ENCODE data around the gene XRCC2.
"Not testable (repeated sequence)": the region's sequence is repeated elsewhere in the genome, so short reads cannot be mapped to it uniquely, and the experiment has no call there.

Gene XRCC2

DNA sequence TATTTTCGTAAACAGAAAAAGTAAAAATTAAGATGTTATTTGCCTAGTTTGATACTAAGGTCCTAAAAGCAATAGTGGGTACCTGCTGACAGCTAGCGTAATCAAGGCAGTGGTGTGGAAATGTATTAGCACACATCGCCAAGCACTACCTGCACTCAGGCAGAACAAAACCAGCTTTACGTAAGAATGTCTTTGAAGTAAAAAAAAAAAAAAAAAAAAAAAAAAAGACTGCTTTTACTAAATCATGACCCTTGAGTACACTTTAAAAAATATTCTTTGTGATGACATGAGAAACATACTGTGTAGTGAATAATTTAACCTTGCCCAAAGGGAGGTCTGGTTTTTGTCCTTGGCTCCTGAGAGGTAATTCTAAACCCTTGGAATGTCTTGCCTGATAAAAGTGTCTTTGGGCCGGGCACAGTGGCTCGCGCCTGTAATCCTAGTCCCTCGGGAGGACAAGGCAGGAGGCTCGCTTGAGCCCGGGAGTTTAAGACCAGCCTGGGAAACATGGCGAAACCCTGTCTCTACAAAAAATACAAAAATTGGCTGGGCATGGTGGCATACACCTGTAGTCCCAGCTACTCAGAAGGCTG, 12.7 kb downstream of the XRCC2 start:
- no peak overlapping the region for H3K4me3 ChIP-seq (ENCODE audit: insufficient read length, low read depth)
- no peak overlapping the region for H3K9ac ChIP-seq (ENCODE audit: insufficient read length, low read depth)
- peaks cover 53% of the 10 kb centered on the region for H3K36me3 ChIP-seq (ENCODE audit: insufficient read depth, insufficient read length, low read length)
- TF ChIP-seq YY1 (IDR thresholded peaks at IDR 0.05; ENCODE audit: insufficient read depth, insufficient read length), result no peak
- no peak for TF ChIP-seq ZNF274 (IDR thresholded peaks at IDR 0.05; ENCODE audit: low read depth, low read length)
- no peak for TF ChIP-seq SUZ12 (IDR thresholded peaks at IDR 0.05; ENCODE audit: extremely low read depth, insufficient read depth, insufficient read length)
- H3K4me1 ChIP-seq (ENCODE audit: insufficient read depth, insufficient read length), result no peaks in the 10 kb centered on the region
- no peaks in the 10 kb centered on the region for H3K27me3 ChIP-seq (ENCODE audit: insufficient read depth, insufficient read length)
- no peak for DNase-seq (ENCODE audit: low read depth, low spot score)
- no peaks in the 10 kb centered on the region for H3K9me3 ChIP-seq (ENCODE audit: insufficient read depth, low read length)

DNA sequence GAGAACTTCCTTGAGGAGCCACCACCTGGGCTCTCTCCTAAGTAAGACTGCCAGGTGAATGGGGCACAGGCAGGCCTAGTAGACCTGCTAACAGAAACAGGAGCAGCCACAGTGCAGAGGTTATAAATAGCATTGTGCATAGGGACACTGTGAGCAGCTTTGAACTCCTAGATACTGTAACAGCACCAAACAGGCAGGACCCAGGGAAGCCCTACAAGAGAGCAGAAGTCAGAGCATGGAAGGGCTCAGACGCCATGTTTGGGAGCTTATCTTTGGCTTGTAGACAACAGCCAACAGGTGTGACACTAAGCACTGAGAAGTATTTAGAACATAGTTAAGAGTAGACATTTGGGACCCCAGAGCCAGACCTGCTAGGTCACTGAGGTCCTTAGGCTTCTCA, 14.5 kb downstream of the XRCC2 start:
- H3K4me1 ChIP-seq (ENCODE audit: insufficient read depth, insufficient read length), result no peaks in the 10 kb centered on the region
- H3K4me3 ChIP-seq (ENCODE audit: insufficient read length, low read depth), result no peak overlapping the region
- no peaks in the 10 kb centered on the region for H3K27me3 ChIP-seq (ENCODE audit: insufficient read depth, insufficient read length)
- no peak overlapping the region for H3K9ac ChIP-seq (ENCODE audit: insufficient read length, low read depth)
- no peak for TF ChIP-seq YY1 (IDR thresholded peaks at IDR 0.05; ENCODE audit: insufficient read depth, insufficient read length)
- TF ChIP-seq SUZ12 (IDR thresholded peaks at IDR 0.05; ENCODE audit: extremely low read depth, insufficient read depth, insufficient read length), result no peak
- TF ChIP-seq ZNF274 (IDR thresholded peaks at IDR 0.05; ENCODE audit: low read depth, low read length), result no peak
- peaks cover 53% of the 10 kb centered on the region for H3K36me3 ChIP-seq (ENCODE audit: insufficient read depth, insufficient read length, low read length)
- no peak for DNase-seq (ENCODE audit: low read depth, low spot score)
- H3K9me3 ChIP-seq (ENCODE audit: insufficient read depth, low read length), result no peaks in the 10 kb centered on the region

DNA sequence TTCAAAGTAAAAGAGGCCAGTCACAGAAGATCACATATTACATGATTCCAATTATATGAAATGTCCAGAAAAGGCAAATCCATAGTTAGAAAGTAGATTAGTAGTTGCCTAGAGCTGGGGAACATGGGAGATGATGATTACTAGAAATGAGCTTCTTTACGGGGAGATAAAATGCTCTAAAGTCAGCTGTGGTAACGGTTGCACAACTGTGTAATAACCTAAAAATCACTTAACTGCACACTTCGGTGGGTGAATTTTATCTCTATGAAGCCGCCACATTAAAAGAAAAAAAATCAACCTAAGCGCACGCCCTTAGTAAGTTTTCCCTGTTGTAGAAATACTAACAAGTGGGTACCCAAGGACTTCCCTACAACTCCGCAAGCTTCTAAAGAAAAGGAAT, 15.9 kb downstream of the XRCC2 start:
- no peak for TF ChIP-seq YY1 (IDR thresholded peaks at IDR 0.05; ENCODE audit: insufficient read depth, insufficient read length)
- TF ChIP-seq ZNF274 (IDR thresholded peaks at IDR 0.05; ENCODE audit: low read depth, low read length), result no peak
- no peak for TF ChIP-seq SUZ12 (IDR thresholded peaks at IDR 0.05; ENCODE audit: extremely low read depth, insufficient read depth, insufficient read length)
- H3K36me3 ChIP-seq (ENCODE audit: insufficient read depth, insufficient read length, low read length), result peaks cover 58% of the 10 kb centered on the region
- DNase-seq (ENCODE audit: low read depth, low spot score), result no peak

DNA sequence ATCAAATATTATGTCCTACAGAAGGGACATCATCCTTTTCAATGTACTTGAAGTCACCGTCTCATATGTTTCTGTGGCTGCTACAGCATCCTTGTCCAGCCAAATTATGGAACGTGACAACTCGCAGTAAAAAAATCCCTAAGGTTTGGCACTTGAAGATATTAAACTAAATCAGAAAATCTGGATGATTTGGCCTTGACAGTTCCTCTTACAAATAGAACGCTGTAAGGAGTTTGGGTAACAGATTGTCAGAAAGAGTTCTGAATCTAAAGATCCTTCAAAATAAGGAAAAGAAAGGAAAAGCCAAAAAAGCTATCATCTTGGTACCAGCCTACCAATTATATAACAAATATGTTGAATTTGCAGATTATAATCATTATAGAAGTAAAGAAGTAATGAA, 21.0 kb downstream of the XRCC2 start:
- no peak for TF ChIP-seq ZNF274 (IDR thresholded peaks at IDR 0.05; ENCODE audit: low read depth, low read length)
- no peak for TF ChIP-seq YY1 (IDR thresholded peaks at IDR 0.05; ENCODE audit: insufficient read depth, insufficient read length)
- no peak for TF ChIP-seq SUZ12 (IDR thresholded peaks at IDR 0.05; ENCODE audit: extremely low read depth, insufficient read depth, insufficient read length)
- H3K9me3 ChIP-seq (ENCODE audit: insufficient read depth, low read length), result no peaks in the 10 kb centered on the region
- no peaks in the 10 kb centered on the region for H3K27me3 ChIP-seq (ENCODE audit: insufficient read depth, insufficient read length)
- H3K4me1 ChIP-seq (ENCODE audit: insufficient read depth, insufficient read length), result no peaks in the 10 kb centered on the region
- no peak overlapping the region for H3K4me3 ChIP-seq (ENCODE audit: insufficient read length, low read depth)
- H3K9ac ChIP-seq (ENCODE audit: insufficient read length, low read depth), result no peak overlapping the region
- DNase-seq (ENCODE audit: low read depth, low spot score), result no peak
- peaks cover 47% of the 10 kb centered on the region for H3K36me3 ChIP-seq (ENCODE audit: insufficient read depth, insufficient read length, low read length)

More for the DNA sequence above, 15.9 kb downstream of the XRCC2 start:
- H3K4me1 ChIP-seq (ENCODE audit: insufficient read depth, insufficient read length), result no peaks in the 10 kb centered on the region
- H3K4me3 ChIP-seq (ENCODE audit: insufficient read length, low read depth), result no peak overlapping the region
- H3K9ac ChIP-seq (ENCODE audit: insufficient read length, low read depth), result no peak overlapping the region
- H3K9me3 ChIP-seq (ENCODE audit: insufficient read depth, low read length), result no peaks in the 10 kb centered on the region
- H3K27me3 ChIP-seq (ENCODE audit: insufficient read depth, insufficient read length), result no peaks in the 10 kb centered on the region

DNA sequence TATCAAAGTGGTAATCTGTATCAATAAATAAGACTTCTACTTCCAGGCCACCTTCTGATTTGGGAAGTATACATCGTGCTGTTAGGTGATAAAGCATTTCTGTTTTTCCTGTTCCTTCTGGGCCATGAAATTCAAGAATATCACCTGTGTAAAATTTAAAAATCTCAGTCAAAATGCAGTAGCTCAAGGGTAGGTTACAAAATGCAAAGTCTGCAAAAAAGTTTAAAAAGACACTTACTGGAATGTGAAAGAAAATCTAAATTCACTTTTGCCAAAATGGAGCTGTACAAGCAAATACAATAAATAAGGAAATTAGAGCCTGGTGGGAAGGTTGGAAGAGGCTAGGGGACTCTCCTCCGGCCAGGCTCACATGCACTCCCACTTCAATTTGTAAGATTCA, 26.7 kb downstream of the XRCC2 start:
- Histone ChIP-seq H3K4me3 (ENCODE audit: insufficient read length, low read depth) (no peak overlapping the region), H3K36me3 (ENCODE audit: insufficient read depth, insufficient read length, low read length) (peaks cover 60% of the 10 kb centered on the region), H3K9me3 (ENCODE audit: insufficient read depth, low read length) (no peaks in the 10 kb centered on the region), H3K9ac (ENCODE audit: insufficient read length, low read depth) (no peak overlapping the region), H3K4me1 (ENCODE audit: insufficient read depth, insufficient read length) (no peaks in the 10 kb centered on the region), H3K27me3 (ENCODE audit: insufficient read depth, insufficient read length) (no peaks in the 10 kb centered on the region)
- TF ChIP-seq YY1 (IDR thresholded peaks at IDR 0.05; ENCODE audit: insufficient read depth, insufficient read length) (no peak), ZNF274 (IDR thresholded peaks at IDR 0.05; ENCODE audit: low read depth, low read length) (no peak), SUZ12 (IDR thresholded peaks at IDR 0.05; ENCODE audit: extremely low read depth, insufficient read depth, insufficient read length) (no peak)
- DNase-seq (ENCODE audit: low read depth, low spot score), result no peak

DNA sequence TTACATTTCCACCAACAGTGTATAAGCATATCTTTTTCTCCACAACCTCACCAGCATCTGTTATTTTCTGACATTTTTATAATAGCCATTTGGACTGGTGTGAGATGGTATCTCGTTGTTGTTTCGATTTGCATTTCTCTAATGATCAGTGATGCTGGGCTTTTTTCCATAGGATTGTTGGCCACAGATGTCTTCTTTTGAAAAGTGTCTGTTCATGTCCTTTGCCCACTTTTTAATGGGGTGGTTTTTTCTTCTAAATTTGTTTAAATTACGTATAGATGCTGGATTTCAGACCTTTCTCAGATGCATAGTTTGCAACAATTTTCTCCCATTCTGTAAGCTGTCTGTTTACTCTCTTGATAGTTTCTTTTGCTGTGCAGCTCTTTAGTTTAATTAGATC, 28.9 kb downstream of the XRCC2 start:
- no peak for TF ChIP-seq ZNF274 (IDR thresholded peaks at IDR 0.05; ENCODE audit: low read depth, low read length)
- no peak for TF ChIP-seq YY1 (IDR thresholded peaks at IDR 0.05; ENCODE audit: insufficient read depth, insufficient read length)
- TF ChIP-seq SUZ12 (IDR thresholded peaks at IDR 0.05; ENCODE audit: extremely low read depth, insufficient read depth, insufficient read length), result no peak
- Histone ChIP-seq H3K36me3 (ENCODE audit: insufficient read depth, insufficient read length, low read length) (peaks cover 56% of the 10 kb centered on the region), H3K4me1 (ENCODE audit: insufficient read depth, insufficient read length) (no peaks in the 10 kb centered on the region), H3K4me3 (ENCODE audit: insufficient read length, low read depth) (no peak overlapping the region), H3K9ac (ENCODE audit: insufficient read length, low read depth) (no peak overlapping the region), H3K9me3 (ENCODE audit: insufficient read depth, low read length) (no peaks in the 10 kb centered on the region), H3K27me3 (ENCODE audit: insufficient read depth, insufficient read length) (no peaks in the 10 kb centered on the region)
- no peak for DNase-seq (ENCODE audit: low read depth, low spot score)

GRCh38 chr7:152646579-152646978, 29.4 kb downstream of the XRCC2 start:
- H3K9me3 ChIP-seq (ENCODE audit: insufficient read depth, low read length); DNase-seq (ENCODE audit: low read depth, low spot score); H3K27me3 ChIP-seq (ENCODE audit: insufficient read depth, insufficient read length); H3K4me3 ChIP-seq (ENCODE audit: insufficient read length, low read depth); H3K4me1 ChIP-seq (ENCODE audit: insufficient read depth, insufficient read length); H3K9ac ChIP-seq (ENCODE audit: insufficient read length, low read depth): not testable (repeated sequence)
- H3K36me3 ChIP-seq (ENCODE audit: insufficient read depth, insufficient read length, low read length), result peaks cover 53% of the 10 kb centered on the region

Data from NT2/D1 (cell line).